ENCODE measurements around the gene WDR48.

Gene WDR48

DNA sequence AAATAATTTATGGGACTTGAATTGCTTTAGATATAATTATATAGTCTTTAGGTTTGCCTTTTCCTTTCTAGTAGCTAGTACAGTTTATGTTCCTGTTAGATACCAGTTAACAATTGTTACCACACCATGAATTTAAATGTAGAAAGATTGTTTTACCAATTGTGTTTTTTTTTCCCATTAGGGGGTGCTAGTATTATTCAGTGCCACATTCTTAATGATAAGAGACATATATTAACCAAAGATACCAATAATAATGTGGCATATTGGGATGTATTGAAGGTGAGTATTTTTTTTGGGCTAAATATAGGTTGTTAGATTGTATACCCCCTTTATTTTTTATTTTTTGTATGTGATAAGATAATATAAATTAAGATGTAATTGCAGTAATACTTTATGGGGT, 27.7 kb downstream of the WDR48 start:
- in situ Hi-C loops (cut with HindIII; ENCODE audit: low sequenced_read_pairs): no loop called here
- H3K4me3 ChIP-seq (ENCODE audit: low read depth, low read length): no peak overlapping the region
- no peak for DNase-seq (ENCODE audit: low read depth, low spot score)
- TF ChIP-seq, protein P1, sequence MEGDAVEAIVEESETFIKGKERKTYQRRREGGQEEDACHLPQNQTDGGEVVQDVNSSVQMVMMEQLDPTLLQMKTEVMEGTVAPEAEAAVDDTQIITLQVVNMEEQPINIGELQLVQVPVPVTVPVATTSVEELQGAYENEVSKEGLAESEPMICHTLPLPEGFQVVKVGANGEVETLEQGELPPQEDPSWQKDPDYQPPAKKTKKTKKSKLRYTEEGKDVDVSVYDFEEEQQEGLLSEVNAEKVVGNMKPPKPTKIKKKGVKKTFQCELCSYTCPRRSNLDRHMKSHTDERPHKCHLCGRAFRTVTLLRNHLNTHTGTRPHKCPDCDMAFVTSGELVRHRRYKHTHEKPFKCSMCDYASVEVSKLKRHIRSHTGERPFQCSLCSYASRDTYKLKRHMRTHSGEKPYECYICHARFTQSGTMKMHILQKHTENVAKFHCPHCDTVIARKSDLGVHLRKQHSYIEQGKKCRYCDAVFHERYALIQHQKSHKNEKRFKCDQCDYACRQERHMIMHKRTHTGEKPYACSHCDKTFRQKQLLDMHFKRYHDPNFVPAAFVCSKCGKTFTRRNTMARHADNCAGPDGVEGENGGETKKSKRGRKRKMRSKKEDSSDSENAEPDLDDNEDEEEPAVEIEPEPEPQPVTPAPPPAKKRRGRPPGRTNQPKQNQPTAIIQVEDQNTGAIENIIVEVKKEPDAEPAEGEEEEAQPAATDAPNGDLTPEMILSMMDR (IDR thresholded peaks at IDR 0.05; ENCODE audit: low read depth, low read length): no peak

DNA sequence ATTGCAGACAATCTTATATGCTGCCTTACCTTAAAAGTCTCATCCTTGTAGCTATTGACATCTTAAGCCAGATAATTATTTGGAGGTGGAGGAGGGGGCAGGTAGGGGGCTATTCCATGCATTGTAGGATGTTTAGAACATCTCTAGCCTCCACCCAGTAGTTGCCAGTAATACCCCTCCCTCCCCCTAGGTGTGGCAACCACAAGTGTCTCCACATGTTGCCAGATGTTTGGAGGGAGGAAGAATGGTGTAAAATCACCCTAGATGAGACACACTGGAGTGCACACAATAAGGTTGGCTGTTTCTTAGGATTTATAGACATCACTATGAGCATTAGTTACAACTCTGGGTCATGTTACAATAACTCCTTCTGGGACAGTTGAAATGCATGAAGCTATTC, 28.2 kb downstream of the WDR48 start:
- DNase-seq (ENCODE audit: low read depth, low spot score): no peak
- in situ Hi-C loops (cut with HindIII; ENCODE audit: low sequenced_read_pairs): no loop called here
- TF ChIP-seq, protein P1 (IDR thresholded peaks at IDR 0.05; ENCODE audit: low read depth, low read length): no peak
- no peak overlapping the region for H3K4me3 ChIP-seq (ENCODE audit: low read depth, low read length)

DNA sequence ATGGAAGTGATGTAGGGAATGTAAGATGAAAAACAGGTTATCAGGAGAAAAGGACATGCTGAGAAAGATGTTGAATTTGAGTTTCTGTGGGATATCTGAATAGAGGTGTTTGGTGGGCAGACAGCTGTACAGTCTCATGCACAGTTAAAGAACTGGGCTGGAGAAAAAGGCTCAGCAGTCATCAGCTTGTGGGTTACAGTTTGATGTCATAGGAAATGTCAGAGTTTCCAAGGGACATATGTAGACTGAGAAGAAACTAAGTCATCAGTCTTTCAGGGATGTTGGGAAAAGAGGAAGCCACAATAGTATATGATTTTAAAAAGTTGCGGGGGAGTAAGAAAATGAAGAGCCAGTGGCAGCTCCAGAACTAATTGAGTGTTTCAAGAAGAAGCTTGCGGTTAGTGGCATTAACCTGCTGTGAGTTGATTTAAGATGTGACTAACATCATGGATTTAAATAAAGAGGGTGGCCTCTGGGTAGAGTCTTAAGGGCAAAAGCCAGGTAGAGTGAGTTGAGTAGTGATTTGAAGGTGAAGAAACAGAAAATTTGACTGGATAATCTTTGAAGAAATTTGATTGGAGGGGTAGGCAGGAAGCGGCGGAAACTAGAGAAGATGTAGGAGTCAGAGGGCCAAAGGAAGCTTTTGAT, 31.0 kb downstream of the WDR48 start:
- no peak for DNase-seq (ENCODE audit: low read depth, low spot score)
- in situ Hi-C loops (cut with HindIII; ENCODE audit: low sequenced_read_pairs): no loop called here
- TF ChIP-seq, protein P1 (IDR thresholded peaks at IDR 0.05; ENCODE audit: low read depth, low read length): no peak
- H3K4me3 ChIP-seq (ENCODE audit: low read depth, low read length): no peak overlapping the region

DNA sequence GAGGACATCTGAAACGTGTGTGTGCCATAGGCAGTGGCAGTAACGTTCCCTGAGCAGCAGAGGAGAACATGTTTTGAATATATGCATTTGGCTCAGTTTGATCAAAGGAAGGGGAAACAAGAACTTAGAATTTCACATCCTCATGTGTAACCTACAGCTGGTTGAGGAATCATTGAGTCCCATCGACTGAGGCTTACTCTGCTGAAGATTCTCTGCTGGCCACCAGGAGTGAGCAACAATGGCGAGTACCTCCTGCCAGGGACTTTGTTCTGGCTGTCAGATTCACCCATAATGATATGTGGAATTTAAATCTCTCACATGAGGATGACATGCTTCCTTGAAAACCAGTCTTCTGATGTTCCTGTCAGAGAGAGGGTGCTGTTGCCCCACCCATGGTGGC, 34.3 kb downstream of the WDR48 start:
- TF ChIP-seq, protein P1 (IDR thresholded peaks at IDR 0.05; ENCODE audit: low read depth, low read length): no peak
- in situ Hi-C loops (cut with HindIII; ENCODE audit: low sequenced_read_pairs): no loop called here
- no peak overlapping the region for H3K4me3 ChIP-seq (ENCODE audit: low read depth, low read length)
- no peak for DNase-seq (ENCODE audit: low read depth, low spot score)

DNA sequence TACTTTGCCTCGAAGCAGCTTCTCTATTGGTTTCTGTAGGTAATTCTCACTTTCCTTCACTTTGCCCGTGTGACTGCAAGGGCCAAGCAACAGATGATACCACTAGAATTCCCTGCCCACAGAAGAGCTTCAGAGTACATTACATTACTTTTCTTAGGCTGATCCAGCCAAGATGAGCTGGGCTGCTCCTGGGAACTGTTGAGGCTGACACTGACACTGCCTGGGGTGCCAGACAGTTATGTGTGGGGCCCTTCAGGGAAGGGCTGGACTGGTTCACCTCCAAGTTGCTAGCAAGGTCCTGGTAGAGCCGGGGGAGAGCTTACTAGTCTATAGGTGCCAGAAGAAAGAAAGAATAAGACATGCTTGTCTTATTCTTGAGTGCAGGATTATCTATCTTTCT, 36.6 kb downstream of the WDR48 start:
- in situ Hi-C loops (cut with HindIII; ENCODE audit: low sequenced_read_pairs): no loop called here
- no peak overlapping the region for H3K4me3 ChIP-seq (ENCODE audit: low read depth, low read length)
- TF ChIP-seq, protein P1 (IDR thresholded peaks at IDR 0.05; ENCODE audit: low read depth, low read length): no peak
- no peak for DNase-seq (ENCODE audit: low read depth, low spot score)

DNA sequence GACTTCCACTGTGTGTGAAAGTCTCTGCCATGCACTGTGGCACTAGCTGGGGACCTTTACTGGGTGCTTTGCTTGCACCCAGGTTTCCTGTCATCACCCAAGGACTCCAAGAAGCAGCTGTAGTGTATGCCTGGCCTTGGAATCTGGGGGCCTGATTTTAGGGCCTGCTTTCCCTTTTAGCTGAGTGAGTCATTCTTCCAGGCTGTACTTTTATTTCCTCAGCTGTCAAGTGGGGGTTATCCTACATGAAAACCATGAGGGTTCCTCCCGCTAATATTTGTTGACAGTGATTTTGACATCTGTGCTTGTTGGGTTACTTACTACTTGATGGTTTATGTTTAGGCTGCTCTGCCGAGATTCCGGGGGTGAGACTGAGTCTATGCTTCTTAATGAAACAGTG, 37.1 kb downstream of the WDR48 start:
- TF ChIP-seq, protein P1 (IDR thresholded peaks at IDR 0.05; ENCODE audit: low read depth, low read length): no peak
- no peak for DNase-seq (ENCODE audit: low read depth, low spot score)
- in situ Hi-C loops (cut with HindIII; ENCODE audit: low sequenced_read_pairs): no loop called here
- no peak overlapping the region for H3K4me3 ChIP-seq (ENCODE audit: low read depth, low read length)
